T47D (cell line): ENCODE data around the gene FABP7.
A peak's percentile ranks its signal among the peaks of the same experiment; 100 is the strongest.
"Not testable (repeated sequence)": the region's sequence is repeated elsewhere in the genome, so short reads cannot be mapped to it uniquely, and the experiment has no call there.

Experiments
- DNase-seq, 2 experiments: peaks; one replicate each; pipeline versions ENCODE4 v3.0.0 to v3.0.0-alpha.2; 2011 to 2012; ENCODE audit warnings: low read depth in 1 of 2, low spot score in 1 of 2
- JUND ChIP-seq: IDR thresholded peaks from 2 replicates; pipeline ENCODE4 v1.6.1; 2012; ENCODE audit warnings: low read depth
- in situ Hi-C: cut with HindIII; loops from 2 replicates; pipeline ENCODE4 v1.10.0; 2016; ENCODE audit warnings: low sequenced_read_pairs, low pct_unique_long_range_greater_than_20kb

FABP7 gene

GRCh38 chr6:122779667-122780066 lies at the start of gene FABP7:
Gene FABP7 (plus strand): TSS chr6:122779716. CDS start chr6:122779795, 79 bp downstream.
- in situ Hi-C loops, result no loop called here
- TF ChIP-seq JUND, result no peak
- DNase-seq, result no peak

GRCh38 chr6:122730334-122730733 lies 49.2 kb upstream of the FABP7 start:
- no peak for TF ChIP-seq JUND
- no peak for DNase-seq
- in situ Hi-C loops, result no loop called here

- peak; percentile 4 to 59 for DNase-seq
- in situ Hi-C loops, result no loop called here
Observed at GRCh38 chr6:122730775-122731386, 48.6 kb upstream of the FABP7 start.

GRCh38 chr6:122733259-122733658 lies 46.3 kb upstream of the FABP7 start:
- TF ChIP-seq JUND, result no peak
- in situ Hi-C loops, result no loop called here
- no peak for DNase-seq

More at GRCh38 chr6:122730775-122731386, 48.6 kb upstream of the FABP7 start:
- TF ChIP-seq JUND, result no peak

- DNase-seq, result no peak
- in situ Hi-C loops, result no loop called here
- TF ChIP-seq JUND, result no peak
Observed at GRCh38 chr6:122734529-122735395, 44.8 kb upstream of the FABP7 start.

- in situ Hi-C loops, result no loop called here
- no peak for TF ChIP-seq JUND
- no peak for DNase-seq
Observed at GRCh38 chr6:122735582-122735981, 43.9 kb upstream of the FABP7 start.

GRCh38 chr6:122736163-122736562 lies 43.4 kb upstream of the FABP7 start:
- DNase-seq, result no peak
- in situ Hi-C loops, result no loop called here
- no peak for TF ChIP-seq JUND

- no peak for DNase-seq
- in situ Hi-C loops, result no loop called here
- TF ChIP-seq JUND, result no peak
Observed at GRCh38 chr6:122736616-122737015, 42.9 kb upstream of the FABP7 start.

- DNase-seq, result no peak
- in situ Hi-C loops, result no loop called here
- no peak for TF ChIP-seq JUND
Observed at GRCh38 chr6:122740091-122740490, 39.4 kb upstream of the FABP7 start.

- TF ChIP-seq JUND, result no peak
- in situ Hi-C loops, result no loop called here
- no peak for DNase-seq
Observed at GRCh38 chr6:122740936-122741335, 38.6 kb upstream of the FABP7 start.

GRCh38 chr6:122744247-122744646 lies 35.3 kb upstream of the FABP7 start:
- in situ Hi-C loops, result not testable (repeated sequence)
- peak in 1 of 2 experiments; percentile 23 for DNase-seq

GRCh38 chr6:122744856-122745255 lies 34.7 kb upstream of the FABP7 start:
- DNase-seq, result not testable (repeated sequence)

GRCh38 chr6:122746688-122747087 lies 32.8 kb upstream of the FABP7 start:
- in situ Hi-C loops, result no loop called here
- no peak for DNase-seq
- no peak for TF ChIP-seq JUND

More at GRCh38 chr6:122744856-122745255, 34.7 kb upstream of the FABP7 start:
- in situ Hi-C loops, result not testable (repeated sequence)
